ENCODE results near the gene STK24. TPM values are rescaled to one million over a fixed set of nuclear protein-coding genes. Genes with fewer than 3 reads are reported as not detected.

Gene STK24
- total RNA-seq, 4 donors from 2014 or later: 29.7 to 73.5 (median 62.6) TPM

GRCh38 chr13:98509271-98510155 lies 67.4 kb downstream of the STK24 start:
- Histone ChIP-seq H3K27ac (peak overlapping the region; percentile 67 to 72), H3K4me1 (peaks cover 7 to 10% of the 10 kb centered on the region in 2 donors), H3K4me3 (no peak overlapping the region), H3K9me3 (no peaks in the 10 kb centered on the region), H3K36me3 (no peaks in the 10 kb centered on the region), H3K27me3 (no peaks in the 10 kb centered on the region)
- TF ChIP-seq POLR2A (IDR thresholded peaks at IDR 0.05) (no peak), CTCF (IDR thresholded peaks at IDR 0.05) (no peak)
- intact Hi-C loops (cut with DNase I; ENCODE audit: low total_unique reads): no loop called here
- peak in 1 of 2 donors; percentile 56 for DNase-seq

GRCh38 chr13:98508685-98509084 lies 68.2 kb downstream of the STK24 start:
- intact Hi-C loops (cut with DNase I; ENCODE audit: low total_unique reads): no loop called here

GRCh38 chr13:98508280-98508679 lies 68.6 kb downstream of the STK24 start:
- Histone ChIP-seq H3K4me1 (peaks cover 13 to 21% of the 10 kb centered on the region in 2 donors), H3K27ac (peak overlapping the region; percentile 67 to 72), H3K36me3 (no peaks in the 10 kb centered on the region), H3K9me3 (no peaks in the 10 kb centered on the region), H3K27me3 (no peaks in the 10 kb centered on the region), H3K4me3 (no peak overlapping the region)
- intact Hi-C loops (cut with DNase I; ENCODE audit: low total_unique reads): no loop called here
- TF ChIP-seq POLR2A (IDR thresholded peaks at IDR 0.05) (no peak), CTCF (IDR thresholded peaks at IDR 0.05) (no peak)
- no peak for DNase-seq

More at GRCh38 chr13:98508685-98509084, 68.2 kb downstream of the STK24 start:
- Histone ChIP-seq H3K9me3 (no peaks in the 10 kb centered on the region), H3K36me3 (no peaks in the 10 kb centered on the region), H3K4me3 (no peak overlapping the region), H3K27ac (peak overlapping the region; percentile 67 to 72), H3K27me3 (no peaks in the 10 kb centered on the region), H3K4me1 (peaks cover 12 to 17% of the 10 kb centered on the region in 2 donors)
- no peak for TF ChIP-seq CTCF (IDR thresholded peaks at IDR 0.05)
- TF ChIP-seq POLR2A (IDR thresholded peaks at IDR 0.05): no peak
- DNase-seq: no peak

- Histone ChIP-seq H3K4me1 (peaks cover 13 to 24% of the 10 kb centered on the region in 2 donors), H3K27me3 (no peaks in the 10 kb centered on the region), H3K9me3 (no peaks in the 10 kb centered on the region), H3K36me3 (no peaks in the 10 kb centered on the region), H3K27ac (peak overlapping the region; percentile 32 to 72), H3K4me3 (no peak overlapping the region)
- peak in 1 of 2 donors; percentile 62 for DNase-seq
- TF ChIP-seq POLR2A (IDR thresholded peaks at IDR 0.05) (no peak), CTCF (IDR thresholded peaks at IDR 0.05) (no peak)
- intact Hi-C loops (cut with DNase I; ENCODE audit: low total_unique reads): no loop called here
Measured at GRCh38 chr13:98507282-98507797, 69.6 kb downstream of the STK24 start.

GRCh38 chr13:98506728-98507230 lies 70.1 kb downstream of the STK24 start:
- Histone ChIP-seq H3K4me1 (peaks cover 13 to 24% of the 10 kb centered on the region in 2 donors), H3K27ac (peak overlapping the region; percentile 32 to 72), H3K36me3 (no peaks in the 10 kb centered on the region), H3K4me3 (no peak overlapping the region), H3K27me3 (no peaks in the 10 kb centered on the region), H3K9me3 (no peaks in the 10 kb centered on the region)
- no peak for DNase-seq
- TF ChIP-seq CTCF (IDR thresholded peaks at IDR 0.05) (no peak), POLR2A (IDR thresholded peaks at IDR 0.05) (no peak)
- intact Hi-C loops (cut with DNase I; ENCODE audit: low total_unique reads): no loop called here
